ENCODE results near the gene RAB7A.

The RAB7A gene

GRCh38 chr3:128703561-128703960, 22.4 kb upstream of the RAB7A start:
- no peak for TF ChIP-seq CTCF (IDR thresholded peaks at IDR 0.05; ENCODE audit: low read depth, low read length)

GRCh38 chr3:128706086-128706615, 19.8 kb upstream of the RAB7A start:
- no peak for TF ChIP-seq CTCF (IDR thresholded peaks at IDR 0.05; ENCODE audit: low read depth, low read length)
- no peak for DNase-seq (ENCODE audit: extremely low read depth, low read depth)

More at GRCh38 chr3:128703561-128703960, 22.4 kb upstream of the RAB7A start:
- no peak for DNase-seq (ENCODE audit: extremely low read depth, low read depth)

- no peak for TF ChIP-seq CTCF (IDR thresholded peaks at IDR 0.05; ENCODE audit: low read depth, low read length)
- DNase-seq (ENCODE audit: extremely low read depth, low read depth) = no peak
Measured at GRCh38 chr3:128707928-128708494, 18.0 kb upstream of the RAB7A start.

GRCh38 chr3:128709038-128709437, 16.9 kb upstream of the RAB7A start:
- TF ChIP-seq CTCF (IDR thresholded peaks at IDR 0.05; ENCODE audit: low read depth, low read length) = no peak
- no peak for DNase-seq (ENCODE audit: extremely low read depth, low read depth)

GRCh38 chr3:128709506-128710210, 16.3 kb upstream of the RAB7A start:
- TF ChIP-seq CTCF (IDR thresholded peaks at IDR 0.05; ENCODE audit: low read depth, low read length) = no peak
- no peak for DNase-seq (ENCODE audit: extremely low read depth, low read depth)

- DNase-seq (ENCODE audit: extremely low read depth, low read depth) = no peak
- no peak for TF ChIP-seq CTCF (IDR thresholded peaks at IDR 0.05; ENCODE audit: low read depth, low read length)
Measured at GRCh38 chr3:128710816-128711433, 15.1 kb upstream of the RAB7A start.

GRCh38 chr3:128712848-128713247, 13.1 kb upstream of the RAB7A start:
- no peak for TF ChIP-seq CTCF (IDR thresholded peaks at IDR 0.05; ENCODE audit: low read depth, low read length)
- no peak for DNase-seq (ENCODE audit: extremely low read depth, low read depth)

Measured in AG09319 (cell line).